ENCODE data around the gene IQGAP3. TPM values are rescaled to one million over a fixed set of nuclear protein-coding genes. Genes with fewer than 3 reads are reported as not detected.

Gene IQGAP3
- polyA plus RNA-seq, 1 of the 3 experiments (the other 2 are of a cell fraction), result 15.6 TPM

DNA sequence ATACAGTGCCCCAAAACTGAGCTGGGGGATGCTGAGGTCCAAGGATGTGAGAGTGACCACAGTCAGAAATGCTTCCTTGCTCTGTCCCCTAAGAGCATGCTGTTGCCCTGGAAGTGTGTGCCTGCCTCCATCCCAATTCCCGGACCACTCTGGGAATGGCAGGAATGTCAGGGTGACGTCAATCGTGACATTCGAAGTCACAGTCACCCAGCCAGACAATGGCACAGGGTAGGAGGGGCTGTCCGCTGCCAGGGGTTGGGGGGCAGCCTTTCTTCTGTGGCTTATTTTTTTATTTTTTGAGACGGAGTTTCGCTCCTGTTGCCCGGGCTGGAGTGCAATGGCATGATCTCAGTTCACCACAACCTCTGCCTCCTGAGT, 94.1 kb downstream of the IQGAP3 start:
- Histone ChIP-seq H3K27ac (ENCODE audit: low read depth in 2 of 2, low read length in 1 of 2) (peak overlapping the region in 1 of 2 experiments; percentile 55; a peak in 1 of 4 replicates), H3K4me2 (no peak overlapping the region), H3K4me1 (ENCODE audit: control insufficient read depth in 1 of 2, insufficient read depth in 2 of 2, low read depth in 1 of 2, low read length in 1 of 2) (0 out of 4 replicates have a peak, but pooled peaks cover 0 to 5% of the 10 kb centered on the region in 2 experiments), H3K9me3 (no peaks in the 10 kb centered on the region), H4K20me1 (ENCODE audit: insufficient read depth) (peaks cover 50% of the 10 kb centered on the region), H3K4me3 (ENCODE audit: low read depth in 2 of 2, low read length in 1 of 2) (no peak overlapping the region), H3K36me3 (replicated peaks in 1 of 2; ENCODE audit: control insufficient read depth in 1 of 2, insufficient read depth in 2 of 2, low read length in 1 of 2) (peaks cover 41 to 89% of the 10 kb centered on the region in 2 experiments), H3K9ac (no peak overlapping the region), H2AFZ (ENCODE audit: low read depth) (no peak overlapping the region), H3K9me2 (no peaks in the 10 kb centered on the region), H3K79me2 (ENCODE audit: insufficient read depth) (peaks cover 32% of the 10 kb centered on the region), H3K27me3 (ENCODE audit: insufficient read depth) (no peaks in the 10 kb centered on the region), H3F3A (replicated peaks; ENCODE audit: insufficient read depth) (peaks cover 7% of the 10 kb centered on the region)
- ChIA-PET CTCF (no interaction called here), POLR2A (no interaction called here)
- WGBS (ENCODE audit: low lambda C conversion rate), result 92% methylated on average over 8 of the region's 8 CpGs
- DNase-seq, result no peak
- TF ChIP-seq GATA2 (CRISPR knock-in tag; IDR thresholded peaks at IDR 0.05) (no peak), TEAD4 (IDR thresholded peaks at IDR 0.05; ENCODE audit: borderline replicate concordance, insufficient read depth) (no peak), NFIC (IDR thresholded peaks at IDR 0.05; ENCODE audit: borderline replicate concordance) (no peak), RAD21 (IDR thresholded peaks at IDR 0.05; ENCODE audit: low read length) (no peak), POLR2AphosphoS5 (IDR thresholded peaks at IDR 0.05; ENCODE audit: low read depth, low read length) (no peak), FOXM1 (IDR thresholded peaks at IDR 0.05; ENCODE audit: low read depth) (no peak), NRF1 (IDR thresholded peaks at IDR 0.05; ENCODE audit: low read depth, low read length) (no peak), MEF2A (IDR thresholded peaks at IDR 0.05; ENCODE audit: borderline replicate concordance, low read depth) (no peak)
- TF ChIP-seq, protein P1, sequence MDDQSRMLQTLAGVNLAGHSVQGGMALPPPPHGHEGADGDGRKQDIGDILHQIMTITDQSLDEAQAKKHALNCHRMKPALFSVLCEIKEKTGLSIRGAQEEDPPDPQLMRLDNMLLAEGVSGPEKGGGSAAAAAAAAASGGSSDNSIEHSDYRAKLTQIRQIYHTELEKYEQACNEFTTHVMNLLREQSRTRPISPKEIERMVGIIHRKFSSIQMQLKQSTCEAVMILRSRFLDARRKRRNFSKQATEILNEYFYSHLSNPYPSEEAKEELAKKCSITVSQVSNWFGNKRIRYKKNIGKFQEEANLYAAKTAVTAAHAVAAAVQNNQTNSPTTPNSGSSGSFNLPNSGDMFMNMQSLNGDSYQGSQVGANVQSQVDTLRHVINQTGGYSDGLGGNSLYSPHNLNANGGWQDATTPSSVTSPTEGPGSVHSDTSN (IDR thresholded peaks at IDR 0.05), result no peak
- TF ChIP-seq, protein P2, sequence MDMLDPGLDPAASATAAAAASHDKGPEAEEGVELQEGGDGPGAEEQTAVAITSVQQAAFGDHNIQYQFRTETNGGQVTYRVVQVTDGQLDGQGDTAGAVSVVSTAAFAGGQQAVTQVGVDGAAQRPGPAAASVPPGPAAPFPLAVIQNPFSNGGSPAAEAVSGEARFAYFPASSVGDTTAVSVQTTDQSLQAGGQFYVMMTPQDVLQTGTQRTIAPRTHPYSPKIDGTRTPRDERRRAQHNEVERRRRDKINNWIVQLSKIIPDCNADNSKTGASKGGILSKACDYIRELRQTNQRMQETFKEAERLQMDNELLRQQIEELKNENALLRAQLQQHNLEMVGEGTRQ (IDR thresholded peaks at IDR 0.05; ENCODE audit: borderline replicate concordance, low read depth, low read length), result no peak

DNA sequence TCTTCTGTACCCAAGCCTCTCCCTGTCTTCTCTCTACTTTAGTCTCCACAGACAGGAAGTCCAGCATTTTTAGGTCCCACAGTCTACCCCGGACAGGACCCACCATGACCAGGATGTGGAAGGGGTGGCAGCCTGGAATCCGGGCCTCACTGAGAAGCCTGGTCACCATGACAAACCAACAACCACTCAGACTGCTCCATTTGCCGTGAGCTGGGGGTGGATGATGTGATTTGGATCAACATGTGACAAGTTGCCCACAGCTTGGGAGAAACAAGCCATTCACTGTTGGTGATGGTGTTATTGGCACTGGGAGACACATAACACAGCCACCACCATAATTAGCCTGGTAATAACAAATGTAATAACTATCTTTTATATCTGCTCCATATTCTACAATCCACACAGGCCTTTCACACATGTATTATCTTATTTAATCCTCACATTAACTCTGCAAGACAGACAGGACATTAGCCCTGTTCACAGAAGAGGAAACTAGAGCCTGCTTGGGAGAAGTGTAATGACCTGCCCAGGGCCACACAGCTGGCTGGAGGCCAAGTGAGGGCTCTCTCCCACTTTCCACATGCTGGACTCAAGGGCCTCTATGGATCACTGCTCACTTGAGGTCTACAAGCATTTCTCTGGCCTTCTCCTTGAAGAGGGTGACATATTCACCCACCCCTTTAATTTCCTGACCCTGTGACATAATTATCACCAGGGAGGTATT, 94.7 kb downstream of the IQGAP3 start:
- H3K9me2 ChIP-seq, result no peaks in the 10 kb centered on the region
- no peak overlapping the region for H3K4me2 ChIP-seq
- DNase-seq, result no peak
- H3K9ac ChIP-seq, result 0 out of 2 replicates have a peak overlapping the region, but pooled peaks have one; percentile 8
- peaks cover 7% of the 10 kb centered on the region for H3F3A ChIP-seq (replicated peaks; ENCODE audit: insufficient read depth)
- POLR2A ChIA-PET, result interaction anchor here (0.7 kb wide), 1 partner anchor 16 kb away, joined by 3 read pairs; no protein-coding TSS in a partner anchor
- H3K27me3 ChIP-seq (ENCODE audit: insufficient read depth), result no peaks in the 10 kb centered on the region
- peaks cover 44% of the 10 kb centered on the region for H4K20me1 ChIP-seq (ENCODE audit: insufficient read depth)
- WGBS (ENCODE audit: low lambda C conversion rate), result 77% methylated on average over 3 of the region's 3 CpGs
- no peak overlapping the region for H3K4me3 ChIP-seq (ENCODE audit: low read depth in 2 of 2, low read length in 1 of 2)
- H2AFZ ChIP-seq (ENCODE audit: low read depth), result no peak overlapping the region
- 0 out of 4 replicates have a peak, but pooled peaks cover 0 to 5% of the 10 kb centered on the region in 2 experiments for H3K4me1 ChIP-seq (ENCODE audit: control insufficient read depth in 1 of 2, insufficient read depth in 2 of 2, low read depth in 1 of 2, low read length in 1 of 2)
- peaks cover 27% of the 10 kb centered on the region for H3K79me2 ChIP-seq (ENCODE audit: insufficient read depth)
- peaks cover 46 to 86% of the 10 kb centered on the region in 2 experiments for H3K36me3 ChIP-seq (replicated peaks in 1 of 2; ENCODE audit: control insufficient read depth in 1 of 2, insufficient read depth in 2 of 2, low read length in 1 of 2)
- peak overlapping the region in 1 of 2 experiments; percentile 55; a peak in 2 of 4 replicates for H3K27ac ChIP-seq (ENCODE audit: low read depth in 2 of 2, low read length in 1 of 2)
- CTCF ChIA-PET, result interaction anchor here (0.8 to 2.7 kb wide), 2 partner anchors 20 to 147 kb away, joined by 3 to 8 read pairs; no protein-coding TSS in a partner anchor
- H3K9me3 ChIP-seq, result no peaks in the 10 kb centered on the region
- TF ChIP-seq FOXM1 (IDR thresholded peaks at IDR 0.05; ENCODE audit: low read depth) (no peak), RCOR1 (IDR thresholded peaks at IDR 0.05; ENCODE audit: low read length) (no peak), GABPA (IDR thresholded peaks at IDR 0.05; ENCODE audit: low read depth) (no peak), ELF1 (IDR thresholded peaks at IDR 0.05) (no peak), SIN3A (IDR thresholded peaks at IDR 0.05; ENCODE audit: borderline replicate concordance, low read depth, low read length) (no peak), YY1 (IDR thresholded peaks at IDR 0.05; ENCODE audit: low read depth) (no peak)
- TF ChIP-seq, protein P3, sequence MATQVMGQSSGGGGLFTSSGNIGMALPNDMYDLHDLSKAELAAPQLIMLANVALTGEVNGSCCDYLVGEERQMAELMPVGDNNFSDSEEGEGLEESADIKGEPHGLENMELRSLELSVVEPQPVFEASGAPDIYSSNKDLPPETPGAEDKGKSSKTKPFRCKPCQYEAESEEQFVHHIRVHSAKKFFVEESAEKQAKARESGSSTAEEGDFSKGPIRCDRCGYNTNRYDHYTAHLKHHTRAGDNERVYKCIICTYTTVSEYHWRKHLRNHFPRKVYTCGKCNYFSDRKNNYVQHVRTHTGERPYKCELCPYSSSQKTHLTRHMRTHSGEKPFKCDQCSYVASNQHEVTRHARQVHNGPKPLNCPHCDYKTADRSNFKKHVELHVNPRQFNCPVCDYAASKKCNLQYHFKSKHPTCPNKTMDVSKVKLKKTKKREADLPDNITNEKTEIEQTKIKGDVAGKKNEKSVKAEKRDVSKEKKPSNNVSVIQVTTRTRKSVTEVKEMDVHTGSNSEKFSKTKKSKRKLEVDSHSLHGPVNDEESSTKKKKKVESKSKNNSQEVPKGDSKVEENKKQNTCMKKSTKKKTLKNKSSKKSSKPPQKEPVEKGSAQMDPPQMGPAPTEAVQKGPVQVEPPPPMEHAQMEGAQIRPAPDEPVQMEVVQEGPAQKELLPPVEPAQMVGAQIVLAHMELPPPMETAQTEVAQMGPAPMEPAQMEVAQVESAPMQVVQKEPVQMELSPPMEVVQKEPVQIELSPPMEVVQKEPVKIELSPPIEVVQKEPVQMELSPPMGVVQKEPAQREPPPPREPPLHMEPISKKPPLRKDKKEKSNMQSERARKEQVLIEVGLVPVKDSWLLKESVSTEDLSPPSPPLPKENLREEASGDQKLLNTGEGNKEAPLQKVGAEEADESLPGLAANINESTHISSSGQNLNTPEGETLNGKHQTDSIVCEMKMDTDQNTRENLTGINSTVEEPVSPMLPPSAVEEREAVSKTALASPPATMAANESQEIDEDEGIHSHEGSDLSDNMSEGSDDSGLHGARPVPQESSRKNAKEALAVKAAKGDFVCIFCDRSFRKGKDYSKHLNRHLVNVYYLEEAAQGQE (IDR thresholded peaks at IDR 0.05; ENCODE audit: low read depth, low read length), result no peak
- TF ChIP-seq, protein P4, sequence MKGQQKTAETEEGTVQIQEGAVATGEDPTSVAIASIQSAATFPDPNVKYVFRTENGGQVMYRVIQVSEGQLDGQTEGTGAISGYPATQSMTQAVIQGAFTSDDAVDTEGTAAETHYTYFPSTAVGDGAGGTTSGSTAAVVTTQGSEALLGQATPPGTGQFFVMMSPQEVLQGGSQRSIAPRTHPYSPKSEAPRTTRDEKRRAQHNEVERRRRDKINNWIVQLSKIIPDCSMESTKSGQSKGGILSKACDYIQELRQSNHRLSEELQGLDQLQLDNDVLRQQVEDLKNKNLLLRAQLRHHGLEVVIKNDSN (IDR thresholded peaks at IDR 0.05; ENCODE audit: borderline replicate concordance, low read depth), result no peak
- TF ChIP-seq, protein P1 (IDR thresholded peaks at IDR 0.05), result no peak
